ENCODE data around the gene GAB1.

Gene GAB1

DNA sequence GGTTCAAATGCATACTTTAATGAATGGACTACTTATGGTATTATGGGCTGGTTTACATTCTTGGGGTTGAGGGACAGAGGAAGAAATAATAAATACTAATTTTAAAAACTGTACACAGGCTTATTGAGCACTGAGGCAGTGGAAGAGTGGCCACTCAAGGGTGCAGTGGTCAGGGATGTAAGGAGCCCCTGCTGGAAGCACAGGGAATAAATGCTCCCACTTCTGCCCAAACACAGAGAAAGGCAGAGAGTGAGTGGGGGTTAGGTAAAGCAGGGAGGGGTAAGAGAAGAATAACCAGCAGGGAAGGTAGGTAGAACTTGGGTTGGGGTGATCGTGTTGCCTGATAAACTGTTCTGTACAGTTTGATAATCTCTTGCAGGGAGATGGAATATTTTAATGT lies 60.0 kb downstream of the GAB1 start:
- no peaks in the 10 kb centered on the region for H4K20me1 ChIP-seq (ENCODE audit: insufficient read depth, low read length)
- no peak overlapping the region for H3K4me3 ChIP-seq (ENCODE audit: low read depth, low read length, poor library complexity, severe bottlenecking)
- no peaks in the 10 kb centered on the region for H3K36me3 ChIP-seq (ENCODE audit: insufficient read depth, low read length)
- no peak overlapping the region for H3K4me2 ChIP-seq (ENCODE audit: low read length)
- H3K79me2 ChIP-seq (ENCODE audit: insufficient read depth, low read length) = no peaks in the 10 kb centered on the region
- H3K27me3 ChIP-seq (ENCODE audit: insufficient read depth, low read length) = no peaks in the 10 kb centered on the region
- no peak overlapping the region for H2AFZ ChIP-seq (ENCODE audit: low read length)
- no peaks in the 10 kb centered on the region for H3F3A ChIP-seq (ENCODE audit: insufficient read depth, low read length)
- no peak overlapping the region for H3K27ac ChIP-seq (ENCODE audit: low read depth, low read length, poor library complexity, severe bottlenecking)
- no peaks in the 10 kb centered on the region for H3K9me2 ChIP-seq (ENCODE audit: low read depth, low read length)
- no peak overlapping the region for H3K9ac ChIP-seq (ENCODE audit: low read length)
- H3K4me1 ChIP-seq (ENCODE audit: insufficient read depth, low read length, severe bottlenecking) = no peaks in the 10 kb centered on the region
- TF ChIP-seq CTCF (IDR thresholded peaks at IDR 0.05; ENCODE audit: low read length) (no peak), EZH2 (IDR thresholded peaks at IDR 0.05; ENCODE audit: borderline replicate concordance, low read length) (no peak)
- H3K9me3 ChIP-seq (ENCODE audit: low read length) = no peaks in the 10 kb centered on the region

DNA sequence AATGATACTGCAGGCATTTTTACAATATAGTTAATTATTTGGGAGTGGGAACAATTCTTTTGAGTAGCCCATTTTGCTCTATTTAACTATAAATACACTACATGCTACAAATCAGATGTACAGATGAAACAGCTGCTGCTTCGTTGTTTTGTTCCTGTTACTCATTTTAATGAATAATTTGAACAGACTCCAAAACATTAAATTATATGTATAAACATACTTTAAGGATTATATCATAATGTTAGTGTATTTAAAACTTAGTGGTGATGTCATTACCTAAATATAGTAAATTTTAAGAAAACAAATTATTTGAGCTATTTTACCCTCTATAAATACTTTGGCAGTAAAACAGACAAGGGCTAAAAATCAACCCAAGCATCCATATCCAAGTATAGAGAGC lies 60.7 kb downstream of the GAB1 start:
- no peaks in the 10 kb centered on the region for H3K9me3 ChIP-seq (ENCODE audit: low read length)
- no peak overlapping the region for H3K4me2 ChIP-seq (ENCODE audit: low read length)
- no peaks in the 10 kb centered on the region for H4K20me1 ChIP-seq (ENCODE audit: insufficient read depth, low read length)
- no peaks in the 10 kb centered on the region for H3K27me3 ChIP-seq (ENCODE audit: insufficient read depth, low read length)
- H3K4me1 ChIP-seq (ENCODE audit: insufficient read depth, low read length, severe bottlenecking) = no peaks in the 10 kb centered on the region
- no peaks in the 10 kb centered on the region for H3K9me2 ChIP-seq (ENCODE audit: low read depth, low read length)
- no peak overlapping the region for H2AFZ ChIP-seq (ENCODE audit: low read length)
- no peak overlapping the region for H3K27ac ChIP-seq (ENCODE audit: low read depth, low read length, poor library complexity, severe bottlenecking)
- no peaks in the 10 kb centered on the region for H3K36me3 ChIP-seq (ENCODE audit: insufficient read depth, low read length)
- H3K4me3 ChIP-seq (ENCODE audit: low read depth, low read length, poor library complexity, severe bottlenecking) = no peak overlapping the region
- H3K79me2 ChIP-seq (ENCODE audit: insufficient read depth, low read length) = no peaks in the 10 kb centered on the region
- H3F3A ChIP-seq (ENCODE audit: insufficient read depth, low read length) = no peaks in the 10 kb centered on the region
- TF ChIP-seq CTCF (IDR thresholded peaks at IDR 0.05; ENCODE audit: low read length) (no peak), EZH2 (IDR thresholded peaks at IDR 0.05; ENCODE audit: borderline replicate concordance, low read length) (no peak)
- H3K9ac ChIP-seq (ENCODE audit: low read length) = no peak overlapping the region

DNA sequence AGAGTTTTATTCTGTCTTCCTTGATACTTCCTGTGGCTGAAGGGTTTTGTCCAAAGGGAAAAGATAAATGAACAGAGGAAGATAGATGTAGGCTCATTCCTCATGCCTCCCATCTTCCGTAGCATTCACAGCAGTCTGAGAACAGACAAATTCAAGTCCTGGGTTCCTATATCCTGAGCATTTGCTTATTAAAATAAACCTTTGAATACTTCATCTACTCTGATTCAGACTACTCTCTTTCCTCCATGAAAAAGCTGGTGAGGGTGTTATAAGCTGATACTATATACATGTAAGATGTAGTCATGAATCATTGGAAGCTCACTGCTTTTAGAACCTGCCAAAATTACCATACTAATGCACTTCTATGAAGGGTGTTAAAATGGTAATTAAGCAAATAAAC lies 61.2 kb downstream of the GAB1 start:
- Histone ChIP-seq H3K4me3 (ENCODE audit: low read depth, low read length, poor library complexity, severe bottlenecking) (no peak overlapping the region), H3K27ac (ENCODE audit: low read depth, low read length, poor library complexity, severe bottlenecking) (no peak overlapping the region), H3F3A (ENCODE audit: insufficient read depth, low read length) (no peaks in the 10 kb centered on the region), H3K36me3 (ENCODE audit: insufficient read depth, low read length) (no peaks in the 10 kb centered on the region), H3K9me2 (ENCODE audit: low read depth, low read length) (no peaks in the 10 kb centered on the region), H3K4me1 (ENCODE audit: insufficient read depth, low read length, severe bottlenecking) (peaks cover under 1% of the 10 kb centered on the region), H3K9ac (ENCODE audit: low read length) (no peak overlapping the region), H3K4me2 (ENCODE audit: low read length) (no peak overlapping the region), H4K20me1 (ENCODE audit: insufficient read depth, low read length) (no peaks in the 10 kb centered on the region), H3K9me3 (ENCODE audit: low read length) (no peaks in the 10 kb centered on the region), H2AFZ (ENCODE audit: low read length) (no peak overlapping the region), H3K79me2 (ENCODE audit: insufficient read depth, low read length) (no peaks in the 10 kb centered on the region), H3K27me3 (ENCODE audit: insufficient read depth, low read length) (no peaks in the 10 kb centered on the region)
- TF ChIP-seq EZH2 (IDR thresholded peaks at IDR 0.05; ENCODE audit: borderline replicate concordance, low read length) (no peak), CTCF (IDR thresholded peaks at IDR 0.05; ENCODE audit: low read length) (no peak)
